Coronary artery (tissue), 2 donors: ENCODE data around the gene ARFGAP2.
A peak's percentile ranks its signal among the peaks of the same experiment; 100 is the strongest.
"Not testable (repeated sequence)": the region's sequence is repeated elsewhere in the genome, so short reads cannot be mapped to it uniquely, and the experiment has no call there.

Experiments
- DNase-seq: peaks from one replicate; pipeline ENCODE4 v3.0.0-alpha.2; 2017; ENCODE audit warnings: low spot score
- H3K27ac ChIP-seq, 2 donors: fragments of 200-600 bp; sonication (generic); one replicate each; pipeline ENCODE4 v1.5.1; 2016 to 2019
- H3K4me3 ChIP-seq: fragments of 200-600 bp; sonication (generic); 2 replicates; pipeline ENCODE4 v1.5.1; 2016; ENCODE audit warnings: mild to moderate bottlenecking, moderate library complexity
- CTCF ChIP-seq: fragments of 200-600 bp; sonication (generic); IDR thresholded peaks from one replicate; pipeline ENCODE4 v1.5.1; 2019; ENCODE audit warnings: antibody characterized with exemption

ARFGAP2 gene

GRCh38 chr11:47213950-47214565 is 37.4 kb upstream of the ARFGAP2 start:
- Histone ChIP-seq H3K4me3 (peak overlapping the region; percentile 72), H3K27ac (peak overlapping the region; percentile 91 to 92)
- TF ChIP-seq CTCF, result no peak
- DNase-seq, result peak; percentile 97

GRCh38 chr11:47212938-47213337 is 36.3 kb upstream of the ARFGAP2 start:
- no peak for DNase-seq
- H3K27ac ChIP-seq, result peak overlapping the region in 1 of 2 donors; percentile 18
- H3K4me3 ChIP-seq, result no peak overlapping the region
- TF ChIP-seq CTCF, result no peak

GRCh38 chr11:47208628-47209027 is 31.9 kb upstream of the ARFGAP2 start:
- Histone ChIP-seq H3K27ac (no peak overlapping the region), H3K4me3 (no peak overlapping the region)
- no peak for TF ChIP-seq CTCF
- DNase-seq, result no peak

GRCh38 chr11:47208008-47208552 is 31.4 kb upstream of the ARFGAP2 start:
- not testable (repeated sequence) for H3K4me3 ChIP-seq, H3K27ac ChIP-seq, DNase-seq

GRCh38 chr11:47207459-47207858 is 30.8 kb upstream of the ARFGAP2 start:
- no peak for TF ChIP-seq CTCF
- Histone ChIP-seq H3K27ac (no peak overlapping the region), H3K4me3 (no peak overlapping the region)
- DNase-seq, result no peak

- not testable (repeated sequence) for H3K27ac ChIP-seq, DNase-seq, H3K4me3 ChIP-seq
Measured at GRCh38 chr11:47206577-47206976, 29.9 kb upstream of the ARFGAP2 start.

- peak overlapping the region in 1 of 2 donors; percentile 31 for H3K27ac ChIP-seq
- H3K4me3 ChIP-seq, result no peak overlapping the region
- TF ChIP-seq CTCF, result no peak
- DNase-seq, result no peak
Measured at GRCh38 chr11:47204637-47204989, 27.9 kb upstream of the ARFGAP2 start.

- Histone ChIP-seq H3K4me3 (no peak overlapping the region), H3K27ac (no peak overlapping the region)
- no peak for DNase-seq
- no peak for TF ChIP-seq CTCF
Measured at GRCh38 chr11:47202576-47202975, 25.9 kb upstream of the ARFGAP2 start.
